ENCODE data around the gene PROM2.

PROM2 gene

DNA sequence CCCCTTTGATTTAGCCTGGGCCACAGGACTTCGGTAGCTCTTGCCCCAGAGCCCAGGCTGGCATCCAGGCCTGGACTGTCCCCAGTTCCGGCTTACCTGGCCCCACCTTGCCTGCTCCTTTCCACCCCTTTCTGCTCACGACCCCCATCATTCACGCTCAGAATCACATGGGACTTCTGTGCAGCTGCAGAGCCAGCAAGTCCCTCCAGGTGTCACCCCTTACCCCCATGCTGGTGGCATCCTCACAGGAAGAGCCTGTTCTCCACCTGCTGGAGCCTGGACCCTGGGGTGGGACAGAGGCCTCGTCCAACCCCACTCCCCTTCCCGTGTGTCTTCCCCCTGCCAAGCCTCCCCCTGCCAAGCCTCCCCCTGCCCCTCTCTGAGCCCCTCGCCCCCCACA lies 15.0 kb downstream of the PROM2 start:
- DNase-seq: no peak

DNA sequence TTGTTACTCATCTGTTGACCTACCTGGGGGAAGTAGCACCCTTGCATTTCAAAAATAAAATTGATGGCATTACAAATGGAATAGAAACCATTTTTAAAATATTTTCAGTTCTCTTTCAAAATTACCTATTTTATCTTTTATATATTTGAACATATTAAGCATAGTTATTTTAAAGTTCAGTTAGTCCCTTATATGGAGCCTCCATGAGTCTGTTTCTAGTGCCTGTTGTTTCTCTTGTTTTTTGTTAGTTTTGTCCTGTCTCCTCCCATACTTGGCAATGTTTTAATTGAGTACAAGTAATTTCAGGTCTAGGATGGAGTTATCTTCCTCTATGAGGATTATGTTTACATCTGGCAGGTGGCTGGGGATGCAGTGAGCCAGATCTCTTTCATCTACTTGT lies 17.0 kb downstream of the PROM2 start:
- DNase-seq: no peak

DNA sequence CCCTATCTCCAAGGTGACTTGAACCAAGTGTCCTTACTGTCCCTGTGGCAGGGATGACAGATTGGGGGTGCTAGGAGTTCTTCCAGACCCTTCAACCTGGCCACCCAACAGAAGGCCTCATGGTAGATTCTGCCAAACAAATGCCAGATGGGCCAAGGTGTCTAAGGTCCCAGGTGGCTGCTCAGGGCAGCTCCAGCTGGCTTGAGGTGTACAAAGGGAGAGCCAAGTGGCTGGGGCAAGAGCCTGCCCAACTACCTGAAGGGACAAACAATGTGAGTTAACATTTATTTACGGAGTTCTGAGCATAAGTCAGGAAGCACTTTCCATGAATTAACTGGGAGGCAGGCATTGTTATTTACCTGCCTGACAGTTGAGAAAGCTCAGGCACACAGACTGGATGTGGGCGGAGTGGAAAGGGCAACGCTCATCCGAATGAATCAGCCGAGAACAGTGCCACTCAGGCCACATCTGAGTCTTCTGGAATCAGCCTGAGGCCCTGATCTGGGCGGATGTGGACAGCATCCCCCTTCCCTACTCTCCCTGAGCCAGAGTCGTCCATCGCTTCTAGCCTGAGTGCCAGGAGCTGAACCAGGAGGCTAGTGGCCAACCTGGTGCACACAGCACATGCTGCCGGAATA lies 18.5 kb downstream of the PROM2 start:
- DNase-seq: no peak

DNA sequence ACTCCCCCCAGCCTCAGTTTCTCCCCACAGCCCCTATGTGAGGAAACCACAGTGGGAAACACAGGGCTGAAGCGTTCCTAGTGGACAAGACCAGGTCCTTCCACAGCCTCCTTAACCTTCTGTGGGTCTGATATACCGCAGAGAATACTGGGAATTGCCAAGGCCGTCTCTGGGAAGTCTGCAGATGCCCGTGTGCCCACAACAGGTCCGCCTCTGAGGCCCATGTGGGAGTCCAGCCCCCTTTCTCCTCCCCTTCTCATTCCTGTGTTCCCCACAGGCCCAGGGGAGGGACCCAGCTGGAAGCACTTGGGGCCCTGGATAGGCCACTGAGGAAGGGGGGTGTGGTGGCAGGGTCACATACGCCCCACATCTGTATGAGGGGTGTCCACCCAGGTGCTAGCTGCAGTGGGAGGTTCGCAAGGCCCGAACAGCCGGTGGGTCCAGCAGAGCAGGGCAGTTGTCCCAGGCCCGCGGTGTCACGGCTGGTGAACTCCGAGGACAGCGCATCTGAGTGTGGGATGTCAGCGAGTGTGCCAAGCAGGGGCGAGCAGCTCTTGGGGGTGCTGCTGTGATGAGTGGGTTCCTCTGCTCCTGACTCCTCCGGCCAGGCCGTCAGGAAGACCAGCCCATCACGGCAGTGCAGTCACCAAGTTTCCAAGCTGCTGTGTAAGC lies 20.5 kb downstream of the PROM2 start:
- no peak for DNase-seq

DNA sequence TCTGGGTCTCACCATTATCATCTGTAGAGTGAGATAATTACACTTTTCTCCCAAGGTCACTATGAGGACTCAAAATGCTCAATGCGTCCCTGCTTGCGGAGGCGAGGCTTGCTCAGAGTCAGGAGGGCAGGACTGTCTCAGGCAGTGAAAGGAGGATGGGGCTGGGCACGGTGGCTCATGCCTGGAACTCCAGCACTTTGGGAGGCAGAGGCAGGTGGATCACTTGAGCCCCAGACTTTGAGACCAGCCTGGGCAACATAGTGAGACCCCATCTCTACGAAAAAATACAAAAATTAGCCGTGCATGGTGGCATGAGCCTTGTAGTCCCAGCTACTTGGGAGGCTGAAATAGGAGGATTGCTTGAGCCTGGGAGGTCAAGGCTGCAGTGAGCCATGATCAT lies 21.1 kb downstream of the PROM2 start:
- DNase-seq: no peak

DNA sequence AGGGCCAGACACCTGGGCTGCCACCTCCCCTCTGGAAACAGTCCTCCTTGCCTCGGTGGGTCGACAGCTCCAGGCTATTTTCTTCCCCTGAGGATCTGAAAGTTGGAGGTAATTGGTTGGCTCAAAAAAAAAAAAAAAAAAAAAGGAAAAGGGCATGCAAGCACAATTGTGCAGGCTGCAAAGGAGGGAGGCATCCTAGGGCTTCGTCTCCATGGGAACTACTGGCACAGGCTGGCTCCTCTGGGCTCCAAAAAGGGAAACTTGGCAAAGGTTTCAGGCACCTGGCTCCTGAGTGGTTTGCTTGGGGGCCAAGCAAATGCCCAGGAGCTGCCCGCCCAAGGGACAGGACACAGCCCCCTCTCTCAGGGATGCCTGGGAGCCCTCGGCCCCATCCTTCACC lies 21.8 kb downstream of the PROM2 start:
- DNase-seq: no peak

DNA sequence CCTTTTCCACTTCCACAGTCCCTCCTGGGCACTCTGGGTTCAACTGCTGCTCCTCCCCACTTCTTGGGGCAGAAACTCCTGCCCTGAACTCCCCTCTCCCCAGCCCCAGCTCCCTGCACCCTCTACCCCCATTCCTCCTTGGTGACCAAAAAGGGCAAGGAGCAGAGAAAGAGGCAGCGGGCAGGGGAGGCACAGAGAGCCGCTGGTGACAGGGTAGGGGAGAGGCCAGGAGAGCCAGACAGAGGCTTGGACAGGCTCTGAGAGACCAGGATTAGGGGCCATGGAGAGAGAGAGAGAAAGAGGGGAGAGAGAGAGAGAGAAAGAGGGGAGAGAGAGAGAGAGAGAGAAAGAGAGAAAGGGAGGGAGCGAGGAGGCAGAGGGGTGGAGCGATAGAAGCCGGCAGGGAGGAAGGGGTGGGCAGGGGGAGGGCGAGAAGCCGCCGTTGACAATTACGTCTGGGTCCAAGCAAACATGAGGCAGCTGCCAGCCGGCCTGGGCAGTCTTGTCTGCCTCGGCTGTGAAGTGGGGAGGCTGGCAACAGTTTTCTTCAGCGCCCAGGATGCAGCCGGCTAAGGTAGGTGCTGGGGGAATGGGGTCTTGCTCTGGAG lies 22.7 kb downstream of the PROM2 start, which contains the start of gene KCNIP3:
TSS of gene KCNIP3 (plus strand) at position 468 of the 608 bp plus-strand sequence. CDS start at position 560, 92 bp downstream.
- peak; percentile 17 for DNase-seq

DNA sequence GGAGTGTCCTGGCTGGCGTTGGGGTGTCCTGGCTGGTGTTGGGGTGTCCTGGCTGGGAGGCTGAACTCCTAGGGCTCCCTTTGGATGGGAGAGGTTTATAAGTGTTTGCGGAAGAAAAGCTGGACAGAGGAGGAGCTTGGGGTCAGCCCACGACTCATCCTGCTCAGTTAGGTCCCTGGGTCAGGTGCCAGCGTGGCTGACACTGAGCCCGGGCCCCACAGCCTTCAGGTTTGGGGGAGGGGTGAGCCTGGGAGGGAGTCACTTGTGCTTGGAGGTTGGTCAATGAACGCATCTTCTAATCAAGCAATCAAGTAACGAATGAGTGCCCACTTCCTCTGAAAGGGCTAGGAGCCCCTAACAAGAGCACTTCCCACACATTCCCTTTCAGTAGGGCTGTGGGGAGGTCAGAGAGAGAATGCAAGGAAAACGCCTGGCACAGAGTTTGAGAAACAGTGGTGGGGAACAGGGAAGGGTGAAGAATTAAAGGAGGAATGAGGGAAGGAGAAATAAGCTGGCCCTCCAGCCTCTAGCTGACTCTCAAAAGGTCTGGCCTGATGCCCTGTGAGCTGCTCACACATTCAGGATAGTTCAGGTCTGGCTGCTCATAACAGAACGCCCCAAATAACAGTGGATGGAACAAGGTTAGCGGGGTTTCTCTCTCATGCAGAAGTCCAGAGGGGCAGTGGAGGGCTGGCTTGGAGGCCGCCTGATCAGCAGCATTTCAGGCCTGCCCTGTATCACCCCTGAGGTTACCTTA lies 23.6 kb downstream of the PROM2 start:
- no peak for DNase-seq

DNA sequence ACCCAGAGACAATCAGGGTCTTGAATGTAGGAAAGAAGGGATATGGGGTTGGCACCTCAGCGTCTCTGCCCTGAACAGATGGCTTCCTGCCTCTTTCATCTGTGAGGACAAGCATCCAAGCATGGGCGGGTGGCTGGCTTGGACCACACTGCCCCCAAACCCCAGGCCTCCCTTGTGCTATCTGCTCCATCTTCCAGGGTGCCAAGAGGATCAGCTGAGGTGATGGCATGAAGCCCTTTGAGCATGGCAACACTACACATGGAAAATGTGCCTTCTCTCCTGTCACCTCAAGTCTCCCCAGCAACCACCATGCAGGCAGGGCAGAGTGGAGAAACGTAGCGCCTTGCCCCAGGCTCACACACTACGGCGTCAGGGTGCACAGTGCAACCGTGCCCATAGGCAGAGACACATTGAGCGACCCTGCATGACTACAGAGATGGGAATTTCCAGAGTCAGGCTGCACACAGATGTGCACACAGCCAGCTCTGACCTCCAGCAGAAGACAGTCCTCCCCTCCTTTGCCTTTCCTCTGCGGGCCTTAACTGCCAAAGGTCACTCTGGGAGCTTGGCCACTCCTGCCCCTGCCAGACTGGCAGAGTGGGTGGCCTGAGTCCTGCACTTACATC lies 24.4 kb downstream of the PROM2 start:
- DNase-seq: no peak

DNA sequence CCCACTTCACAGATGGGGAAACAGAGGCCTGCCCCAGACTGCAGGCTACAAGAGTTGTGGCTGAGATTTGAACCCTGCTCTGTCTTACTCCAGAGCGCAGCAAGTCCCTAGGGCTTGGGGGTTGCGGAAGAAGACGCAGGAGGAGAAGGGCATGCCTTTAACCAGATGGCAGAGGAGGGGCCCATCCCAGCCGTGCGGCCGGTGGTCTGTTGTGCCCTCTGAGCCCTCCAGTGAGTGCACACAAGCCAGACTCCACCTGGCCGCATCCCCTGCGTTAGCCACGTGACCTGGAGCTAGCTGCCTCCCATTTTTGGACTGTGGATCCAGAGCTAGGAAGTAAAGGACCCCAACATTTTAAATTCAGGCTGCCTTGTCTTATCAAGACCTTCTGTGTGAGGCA lies 25.7 kb downstream of the PROM2 start:
- no peak for DNase-seq

DNA sequence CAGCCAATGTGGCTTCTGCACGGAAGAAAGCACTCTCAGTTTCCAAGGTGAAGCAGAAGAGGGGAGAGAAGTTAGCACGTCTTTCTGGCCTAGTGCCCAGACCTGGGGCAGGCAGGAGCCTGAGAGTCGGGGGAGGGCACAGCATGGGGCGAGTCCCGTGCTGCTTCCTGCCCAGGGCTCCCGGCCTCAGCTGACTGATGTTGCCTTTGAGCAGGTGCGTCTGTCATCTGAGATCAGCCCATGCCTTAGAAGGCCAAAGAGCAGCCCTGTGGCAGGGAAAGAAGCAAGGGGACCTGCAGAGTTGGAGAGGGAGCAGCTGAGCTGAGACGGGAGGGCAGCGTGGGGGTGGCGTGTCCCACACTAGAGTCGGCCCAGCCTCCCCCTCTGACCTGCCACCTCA lies 26.2 kb downstream of the PROM2 start:
- no peak for DNase-seq

DNA sequence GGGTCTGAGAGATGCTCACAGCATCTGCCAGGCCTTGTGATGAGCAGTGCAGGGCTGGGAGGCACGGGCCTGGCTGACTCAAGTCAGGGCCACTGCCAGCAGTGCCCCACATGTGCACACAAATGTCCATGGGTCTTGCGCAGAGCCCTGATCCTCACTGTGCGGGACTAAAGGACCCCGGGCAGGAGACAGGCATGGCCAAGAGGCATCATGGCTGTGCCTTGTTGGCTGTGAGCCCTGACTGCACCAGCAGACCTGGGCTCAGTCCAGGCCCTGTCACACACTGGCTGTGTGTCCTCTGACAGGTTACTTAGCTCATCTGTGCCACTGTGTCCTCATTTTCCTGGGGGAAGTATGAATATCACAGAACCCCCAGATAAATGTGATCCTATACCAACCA lies 26.9 kb downstream of the PROM2 start:
- DNase-seq: no peak

DNA sequence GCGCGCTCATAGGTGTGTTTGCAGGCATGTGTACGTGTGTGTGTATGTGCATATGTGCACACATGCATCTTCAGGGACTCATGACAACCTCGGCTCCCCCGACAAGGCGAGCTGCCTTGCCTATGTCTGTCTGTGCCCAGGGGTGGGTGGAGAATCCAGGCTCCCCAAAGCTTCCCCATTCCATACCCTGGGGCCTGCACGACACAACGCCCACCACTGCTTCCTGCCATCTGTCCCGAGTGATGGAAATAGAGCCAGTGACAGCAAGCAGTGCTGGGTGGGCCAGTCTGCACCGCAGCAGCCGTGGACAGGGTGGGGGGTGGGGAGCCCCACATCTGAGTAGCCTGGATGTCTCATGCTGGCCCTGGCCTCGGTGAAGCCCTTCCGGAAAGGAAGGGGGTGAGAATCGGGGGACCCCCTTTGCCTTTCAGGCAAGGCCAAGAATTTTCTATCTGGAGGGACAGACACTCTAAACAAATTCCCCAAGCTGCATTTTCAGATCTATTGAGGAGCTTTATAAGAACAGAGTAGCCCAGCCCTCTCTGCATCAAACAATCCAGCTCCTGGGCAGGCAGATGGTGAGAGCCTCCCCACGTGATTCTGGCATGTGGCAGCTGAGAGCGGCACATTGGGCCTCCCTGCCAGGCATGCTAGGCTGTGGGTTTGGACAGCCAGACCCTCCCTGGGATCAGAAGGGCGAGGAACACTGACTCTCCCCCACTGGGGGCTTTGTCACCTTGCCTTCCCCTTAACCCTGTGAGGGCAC lies 27.8 kb downstream of the PROM2 start:
- no peak for DNase-seq

DNA sequence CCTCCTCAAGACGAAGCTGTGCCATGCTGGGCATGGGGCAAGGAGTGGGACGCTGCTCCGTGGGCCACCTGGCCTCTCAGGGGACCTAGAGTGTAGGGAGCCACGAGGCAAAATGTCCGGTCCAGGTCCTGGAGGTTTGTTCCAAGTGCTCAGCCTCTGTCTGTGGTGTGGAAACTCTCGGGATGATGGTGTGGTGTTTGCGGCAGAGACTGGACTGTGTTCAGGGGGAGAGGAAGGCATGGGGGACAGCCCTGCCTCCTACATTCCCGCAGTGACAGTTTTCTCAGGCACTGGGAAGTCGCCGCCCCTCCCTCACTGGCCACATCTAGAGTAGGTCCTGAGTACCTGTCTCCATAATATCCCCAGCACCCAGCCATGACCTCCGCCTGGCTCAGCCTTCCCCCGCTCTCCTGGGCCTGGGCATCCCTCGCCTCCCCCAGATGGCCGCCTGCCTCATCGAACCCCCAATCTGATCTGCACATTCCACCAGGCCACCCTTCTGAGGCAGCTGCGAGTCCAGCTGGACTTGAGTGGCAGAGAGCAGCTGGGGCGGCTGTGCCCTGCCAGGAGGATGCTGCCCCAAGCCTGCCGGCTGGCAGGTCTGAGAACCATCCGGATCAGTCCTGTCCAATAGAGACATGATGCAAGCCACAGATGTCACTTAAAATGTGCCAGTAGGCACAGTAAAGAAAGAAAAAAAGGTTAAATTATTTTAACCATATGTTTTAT lies 29.1 kb downstream of the PROM2 start:
- DNase-seq: no peak

DNA sequence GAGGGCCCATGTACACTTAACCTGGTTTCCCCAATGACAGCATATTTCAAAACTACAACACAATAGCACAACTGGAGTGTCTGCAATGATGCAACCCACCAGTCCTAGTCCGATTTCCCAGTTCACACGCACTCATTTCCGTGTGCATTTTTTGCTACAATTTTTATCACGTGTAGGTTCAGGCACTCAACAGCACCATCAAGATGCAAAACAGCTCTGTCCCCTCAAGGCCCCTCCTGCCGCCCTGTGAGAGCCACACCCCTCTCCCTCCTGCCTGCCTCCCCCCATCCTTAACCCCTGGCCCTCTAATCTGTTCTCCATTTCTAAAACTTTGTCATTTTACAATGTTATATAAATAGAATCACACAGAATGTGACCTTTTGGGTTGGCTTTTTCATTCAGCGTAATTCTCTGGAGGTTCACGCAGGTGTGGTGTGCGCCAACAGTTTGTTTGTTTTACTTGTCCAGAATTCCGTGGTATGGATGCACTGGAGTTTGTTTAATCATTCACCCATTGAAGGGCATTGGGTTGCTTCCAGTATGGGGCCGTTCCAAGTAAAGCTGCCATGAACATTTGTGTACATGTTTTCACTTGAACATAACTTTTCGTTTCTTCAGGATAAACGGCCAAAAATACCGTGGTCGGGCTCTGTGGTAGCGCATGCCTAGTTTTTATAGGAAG lies 31.3 kb downstream of the PROM2 start:
- no peak for DNase-seq

DNA sequence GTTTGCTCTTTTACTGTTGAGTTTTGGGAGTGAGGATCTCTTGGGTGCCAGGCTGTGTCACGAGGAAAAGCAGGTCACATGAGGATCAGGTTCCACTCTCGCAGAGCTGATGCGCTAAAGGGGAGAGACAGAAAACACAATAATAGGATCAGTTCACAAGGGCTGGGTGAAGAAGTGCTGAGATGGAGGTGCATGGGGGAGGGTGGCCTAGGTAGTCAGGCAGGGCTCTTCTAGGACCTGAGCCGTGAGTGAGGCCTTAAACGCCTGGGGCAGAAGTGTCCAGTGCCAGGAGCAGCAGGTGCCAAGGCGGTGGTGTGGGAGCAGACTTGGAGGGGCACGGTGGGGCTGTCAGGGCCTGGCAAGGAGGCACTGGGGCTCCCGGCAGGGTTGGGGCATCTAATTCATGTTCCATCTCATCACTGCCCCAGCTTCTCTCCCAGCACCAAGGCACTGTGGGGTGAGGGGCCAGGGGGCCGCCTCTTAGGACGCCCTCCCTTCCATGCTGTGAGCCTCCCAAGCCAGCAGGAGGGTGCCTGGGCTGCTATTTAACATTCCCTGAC lies 32.2 kb downstream of the PROM2 start:
- DNase-seq: no peak

DNA sequence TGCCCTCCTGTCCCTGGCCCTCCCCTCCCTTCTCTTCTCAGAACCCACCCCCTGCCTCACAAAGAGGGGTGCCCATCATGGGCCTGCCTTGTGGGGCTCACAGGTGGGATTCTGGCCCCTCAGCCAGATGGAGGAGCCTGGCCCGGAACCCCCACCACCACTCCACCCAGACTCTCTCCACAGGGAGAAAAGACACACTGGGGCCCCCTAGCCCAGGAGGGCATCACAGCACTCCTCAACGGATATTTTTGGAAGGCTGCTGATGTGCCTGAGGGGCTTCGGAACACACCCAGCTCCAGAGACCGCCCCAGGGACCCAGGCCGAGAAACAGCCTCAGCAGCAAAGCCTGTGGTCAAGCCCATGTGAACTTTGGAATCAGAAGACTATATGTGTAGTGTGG lies 32.8 kb downstream of the PROM2 start:
- DNase-seq: no peak

DNA sequence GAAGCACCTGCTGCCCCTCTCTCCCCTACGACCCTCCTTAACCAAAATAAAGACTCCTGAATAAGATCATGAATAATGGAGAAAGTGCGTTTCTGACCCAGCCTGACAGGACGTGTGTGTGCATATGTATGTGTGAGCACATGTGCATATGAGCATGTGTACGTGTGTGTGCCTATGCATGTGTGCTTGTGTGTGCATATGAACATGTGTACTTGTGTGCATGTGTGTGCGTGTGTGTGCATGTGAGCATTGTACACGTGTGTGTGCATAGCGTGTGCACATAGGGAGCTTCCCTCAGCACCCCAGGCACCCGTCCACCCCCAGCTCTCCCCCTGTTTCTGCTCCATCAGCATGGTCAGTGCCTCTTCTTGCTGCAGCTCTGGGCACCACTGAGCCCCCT lies 33.6 kb downstream of the PROM2 start:
- no peak for DNase-seq

DNA sequence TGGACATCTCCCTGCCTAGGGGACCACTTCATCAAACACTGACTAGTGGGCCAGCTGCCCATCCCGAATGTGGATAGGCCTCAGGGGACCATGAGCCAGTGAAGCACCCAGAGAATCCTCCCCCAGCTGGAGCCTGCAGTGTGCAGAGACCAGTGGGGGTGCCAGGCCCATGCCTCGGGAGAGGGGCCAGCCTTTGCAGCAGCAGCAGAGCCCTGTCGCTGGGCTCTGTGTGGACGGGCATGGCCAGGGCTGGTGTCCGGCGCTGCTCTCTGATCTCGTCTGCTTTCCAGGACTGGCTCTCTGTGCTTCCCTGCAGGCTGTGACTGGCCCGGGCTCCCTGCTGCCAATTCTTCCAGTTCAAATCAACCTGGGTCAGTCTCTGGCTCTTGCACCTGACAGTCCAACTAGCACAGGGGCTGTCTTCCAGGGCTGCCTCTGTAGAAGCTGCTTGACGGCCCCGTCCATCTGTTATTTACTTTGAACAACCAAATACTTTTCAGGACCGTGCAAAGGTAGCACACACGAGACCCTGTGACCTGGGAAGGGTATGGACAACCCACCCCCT lies 34.3 kb downstream of the PROM2 start:
- no peak for DNase-seq

DNA sequence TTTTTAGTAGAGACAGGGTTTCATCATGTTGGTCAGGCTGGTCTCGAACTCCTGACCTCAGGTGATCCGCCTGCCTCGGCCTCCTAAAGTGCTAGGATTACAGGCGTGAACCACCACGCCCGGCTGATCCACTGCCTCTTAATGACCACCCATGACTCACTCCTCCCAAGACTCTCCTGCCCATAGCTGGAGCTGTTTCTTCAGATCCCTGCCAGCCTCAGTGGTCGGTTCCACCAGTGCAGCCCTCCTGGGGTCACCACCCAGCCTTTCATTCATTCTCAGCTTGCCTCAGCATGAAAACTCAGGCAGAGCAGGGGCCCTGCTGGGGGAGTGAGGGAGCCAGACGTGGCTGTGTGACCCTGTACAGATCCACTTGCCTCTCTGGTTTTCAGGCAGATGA lies 35.4 kb downstream of the PROM2 start:
- DNase-seq: no peak

DNA sequence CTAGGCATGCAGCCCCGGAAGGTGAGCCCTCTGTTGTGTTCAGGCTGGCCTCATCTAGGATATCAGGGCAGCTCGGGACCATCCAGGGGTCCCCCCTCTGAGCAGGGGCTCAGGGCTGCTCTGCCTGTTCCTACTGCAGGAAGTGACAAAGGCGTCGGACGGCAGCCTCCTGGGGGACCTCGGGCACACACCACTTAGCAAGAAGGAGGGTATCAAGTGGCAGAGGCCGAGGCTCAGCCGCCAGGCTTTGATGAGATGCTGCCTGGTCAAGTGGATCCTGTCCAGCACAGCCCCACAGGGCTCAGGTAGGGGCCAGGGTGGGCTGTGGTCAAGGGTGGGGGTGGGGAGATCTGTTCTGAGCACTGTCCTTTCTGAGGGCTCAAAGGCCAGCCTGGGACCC lies 36.0 kb downstream of the PROM2 start:
- no peak for DNase-seq
